ENCODE data around the gene RINT1. TPM values are rescaled to one million over a fixed set of nuclear protein-coding genes. Genes with fewer than 3 reads are reported as not detected.
"Not testable (repeated sequence)": the region's sequence is repeated elsewhere in the genome, so short reads cannot be mapped to it uniquely, and the experiment has no call there.

Gene RINT1
- total and polyA plus RNA-seq, 2 of the 13 experiments (the other 11 are each of a cell fraction or from before 2014, with no cell fraction given) = 14.7 to 19.3 TPM

DNA sequence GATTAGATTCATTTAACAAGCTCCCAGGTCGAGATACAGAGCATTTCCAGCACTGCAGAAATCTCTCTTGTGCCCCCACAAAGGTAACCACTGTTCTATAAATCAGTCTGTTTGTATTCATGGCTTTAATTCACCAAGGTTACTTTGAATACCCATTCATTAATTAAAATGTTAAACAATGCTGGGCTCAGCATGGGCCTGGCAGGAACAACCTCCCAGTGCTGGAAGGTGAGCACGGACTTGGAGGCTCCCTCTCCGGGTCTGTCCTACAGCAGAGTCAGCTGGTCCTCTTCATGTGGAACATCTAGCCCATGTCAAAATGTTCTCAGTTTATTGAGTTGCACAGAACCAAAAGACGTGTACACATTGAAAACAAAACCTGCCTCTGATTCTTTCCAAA, 64.9 kb downstream of the RINT1 start (continued):
- TF ChIP-seq, protein P1, sequence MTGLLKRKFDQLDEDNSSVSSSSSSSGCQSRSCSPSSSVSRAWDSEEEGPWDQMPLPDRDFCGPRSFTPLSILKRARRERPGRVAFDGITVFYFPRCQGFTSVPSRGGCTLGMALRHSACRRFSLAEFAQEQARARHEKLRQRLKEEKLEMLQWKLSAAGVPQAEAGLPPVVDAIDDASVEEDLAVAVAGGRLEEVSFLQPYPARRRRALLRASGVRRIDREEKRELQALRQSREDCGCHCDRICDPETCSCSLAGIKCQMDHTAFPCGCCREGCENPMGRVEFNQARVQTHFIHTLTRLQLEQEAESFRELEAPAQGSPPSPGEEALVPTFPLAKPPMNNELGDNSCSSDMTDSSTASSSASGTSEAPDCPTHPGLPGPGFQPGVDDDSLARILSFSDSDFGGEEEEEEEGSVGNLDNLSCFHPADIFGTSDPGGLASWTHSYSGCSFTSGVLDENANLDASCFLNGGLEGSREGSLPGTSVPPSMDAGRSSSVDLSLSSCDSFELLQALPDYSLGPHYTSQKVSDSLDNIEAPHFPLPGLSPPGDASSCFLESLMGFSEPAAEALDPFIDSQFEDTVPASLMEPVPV (CRISPR knock-in tag; IDR thresholded peaks at IDR 0.05) = no peak

DNA sequence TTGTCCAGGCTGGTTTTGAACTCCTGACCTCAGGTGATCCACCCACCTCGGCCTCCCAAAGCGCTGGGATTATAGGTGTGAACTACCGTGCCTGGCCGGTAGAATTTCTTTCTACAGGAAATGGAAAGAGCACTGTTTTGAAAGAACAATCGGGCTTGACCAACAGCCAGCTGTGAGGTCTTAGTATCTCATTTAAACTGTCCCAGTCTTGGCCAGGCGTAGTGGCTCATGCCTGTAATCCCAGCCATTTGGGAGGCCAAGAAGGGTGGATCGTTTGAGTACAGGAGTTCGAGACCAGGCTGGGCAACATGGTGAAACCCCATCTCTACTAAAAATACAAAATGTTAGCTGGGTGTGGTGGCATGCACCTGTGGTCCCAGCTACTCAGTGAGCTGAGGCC, 67.1 kb downstream of the RINT1 start:
- H3K9me3 ChIP-seq (ENCODE audit: low read length); ATAC-seq; CTCF ChIA-PET (ENCODE audit: low intra/inter-chr PET ratio, low total read pairs); H3K79me2 ChIP-seq (ENCODE audit: insufficient read depth, low read length); H3K36me3 ChIP-seq (replicated peaks in 1 of 2; ENCODE audit: control insufficient read depth in 1 of 2, insufficient read depth in 2 of 2, low read length in 2 of 2); H2AFZ ChIP-seq (ENCODE audit: low read length); intact Hi-C loops (cut with micrococcal nuclease; ENCODE audit: unreplicated experiment); H3K9ac ChIP-seq (ENCODE audit: insufficient read depth, low read depth, low read length); H3K4me3 ChIP-seq (replicated peaks in 1 of 3; ENCODE audit: insufficient read depth in 1 of 3, low read depth in 2 of 3, low read length in 3 of 3); FAIRE-seq; H3K27ac ChIP-seq (ENCODE audit: extremely low read length, insufficient read depth, low read length); DNase-seq (ENCODE audit: low spot score); H3K4me2 ChIP-seq (ENCODE audit: low read depth, low read length); H4K20me1 ChIP-seq (ENCODE audit: insufficient read depth, low read length); in situ Hi-C loops (cut with HindIII; ENCODE audit: extremely low pct_ligation_motif_present, low pct_unique_long_range_greater_than_20kb); H3K4me1 ChIP-seq (ENCODE audit: insufficient read depth, low read length); BruUV-seq (replicated peaks); H3K27me3 ChIP-seq (ENCODE audit: control insufficient read depth in 1 of 2, insufficient read depth in 2 of 2, low read length in 2 of 2); POLR2A ChIA-PET: not testable (repeated sequence)
- 39% methylated on average over 8 of the region's 8 CpGs for WGBS (ENCODE audit: low lambda C conversion rate)

DNA sequence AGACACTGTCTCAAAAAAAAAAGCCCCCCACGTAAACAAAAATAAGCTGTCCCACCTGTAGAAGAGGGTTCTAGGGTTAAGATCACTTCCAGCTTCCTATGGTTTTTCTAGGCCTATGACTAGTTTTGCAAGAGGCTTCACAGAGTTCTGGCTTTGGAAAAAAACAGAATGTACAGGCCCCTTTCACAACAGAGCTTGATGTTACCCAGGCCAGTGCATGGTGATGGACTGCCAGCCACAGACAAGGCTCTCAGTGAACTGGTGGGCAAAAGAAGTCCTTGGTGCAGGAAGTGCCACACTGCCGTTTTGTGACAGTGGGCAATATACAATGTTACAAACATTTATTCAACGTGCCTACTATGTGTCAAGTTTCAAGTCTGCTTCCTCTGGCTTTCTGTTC, 67.5 kb downstream of the RINT1 start:
- no peak overlapping the region for H3K4me3 ChIP-seq (replicated peaks in 1 of 3; ENCODE audit: insufficient read depth in 1 of 3, low read depth in 2 of 3, low read length in 3 of 3)
- CTCF ChIA-PET (ENCODE audit: low intra/inter-chr PET ratio, low total read pairs) = no interaction called here
- intact Hi-C loops (cut with micrococcal nuclease; ENCODE audit: unreplicated experiment) = no loop called here
- POLR2A ChIA-PET = no interaction called here
- in situ Hi-C loops (cut with HindIII; ENCODE audit: extremely low pct_ligation_motif_present, low pct_unique_long_range_greater_than_20kb) = no loop called here
- no peaks in the 10 kb centered on the region for H3K79me2 ChIP-seq (ENCODE audit: insufficient read depth, low read length)
- FAIRE-seq (no peak), DNase-seq (ENCODE audit: low spot score) (no peak), ATAC-seq (peak; percentile 27; the same call in 1 of the 3 replicates)
- 13% methylated on average over 3 of the region's 3 CpGs for WGBS (ENCODE audit: low lambda C conversion rate)
- H3K9me3 ChIP-seq (ENCODE audit: low read length) = no peaks in the 10 kb centered on the region
- H3K4me1 ChIP-seq (ENCODE audit: insufficient read depth, low read length) = no peaks in the 10 kb centered on the region
- H3K27ac ChIP-seq (ENCODE audit: extremely low read length, insufficient read depth, low read length) = no peak overlapping the region
- no peak overlapping the region for H3K9ac ChIP-seq (ENCODE audit: insufficient read depth, low read depth, low read length)
- no peaks in the 10 kb centered on the region for H4K20me1 ChIP-seq (ENCODE audit: insufficient read depth, low read length)
- H3K4me2 ChIP-seq (ENCODE audit: low read depth, low read length) = no peak overlapping the region
- H2AFZ ChIP-seq (ENCODE audit: low read length) = no peak overlapping the region
- no peaks in the 10 kb centered on the region for H3K36me3 ChIP-seq (replicated peaks in 1 of 2; ENCODE audit: control insufficient read depth in 1 of 2, insufficient read depth in 2 of 2, low read length in 2 of 2)
- no TSS peak for BruUV-seq (replicated peaks)
- TF ChIP-seq TCF7 (IDR thresholded peaks at IDR 0.05; ENCODE audit: low read depth) = no peak
- TF ChIP-seq ZNF484 (CRISPR knock-in tag; IDR thresholded peaks at IDR 0.05; ENCODE audit: borderline replicate concordance, low read depth) = no peak
- TF ChIP-seq, protein P2, sequence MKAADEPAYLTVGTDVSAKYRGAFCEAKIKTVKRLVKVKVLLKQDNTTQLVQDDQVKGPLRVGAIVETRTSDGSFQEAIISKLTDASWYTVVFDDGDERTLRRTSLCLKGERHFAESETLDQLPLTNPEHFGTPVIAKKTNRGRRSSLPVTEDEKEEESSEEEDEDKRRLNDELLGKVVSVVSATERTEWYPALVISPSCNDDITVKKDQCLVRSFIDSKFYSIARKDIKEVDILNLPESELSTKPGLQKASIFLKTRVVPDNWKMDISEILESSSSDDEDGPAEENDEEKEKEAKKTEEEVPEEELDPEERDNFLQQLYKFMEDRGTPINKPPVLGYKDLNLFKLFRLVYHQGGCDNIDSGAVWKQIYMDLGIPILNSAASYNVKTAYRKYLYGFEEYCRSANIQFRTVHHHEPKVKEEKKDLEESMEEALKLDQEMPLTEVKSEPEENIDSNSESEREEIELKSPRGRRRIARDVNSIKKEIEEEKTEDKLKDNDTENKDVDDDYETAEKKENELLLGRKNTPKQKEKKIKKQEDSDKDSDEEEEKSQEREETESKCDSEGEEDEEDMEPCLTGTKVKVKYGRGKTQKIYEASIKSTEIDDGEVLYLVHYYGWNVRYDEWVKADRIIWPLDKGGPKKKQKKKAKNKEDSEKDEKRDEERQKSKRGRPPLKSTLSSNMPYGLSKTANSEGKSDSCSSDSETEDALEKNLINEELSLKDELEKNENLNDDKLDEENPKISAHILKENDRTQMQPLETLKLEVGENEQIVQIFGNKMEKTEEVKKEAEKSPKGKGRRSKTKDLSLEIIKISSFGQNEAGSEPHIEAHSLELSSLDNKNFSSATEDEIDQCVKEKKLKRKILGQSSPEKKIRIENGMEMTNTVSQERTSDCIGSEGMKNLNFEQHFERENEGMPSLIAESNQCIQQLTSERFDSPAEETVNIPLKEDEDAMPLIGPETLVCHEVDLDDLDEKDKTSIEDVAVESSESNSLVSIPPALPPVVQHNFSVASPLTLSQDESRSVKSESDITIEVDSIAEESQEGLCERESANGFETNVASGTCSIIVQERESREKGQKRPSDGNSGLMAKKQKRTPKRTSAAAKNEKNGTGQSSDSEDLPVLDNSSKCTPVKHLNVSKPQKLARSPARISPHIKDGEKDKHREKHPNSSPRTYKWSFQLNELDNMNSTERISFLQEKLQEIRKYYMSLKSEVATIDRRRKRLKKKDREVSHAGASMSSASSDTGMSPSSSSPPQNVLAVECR (CRISPR knock-in tag; IDR thresholded peaks at IDR 0.05; ENCODE audit: borderline replicate concordance) = no peak
- TF ChIP-seq, protein P3, sequence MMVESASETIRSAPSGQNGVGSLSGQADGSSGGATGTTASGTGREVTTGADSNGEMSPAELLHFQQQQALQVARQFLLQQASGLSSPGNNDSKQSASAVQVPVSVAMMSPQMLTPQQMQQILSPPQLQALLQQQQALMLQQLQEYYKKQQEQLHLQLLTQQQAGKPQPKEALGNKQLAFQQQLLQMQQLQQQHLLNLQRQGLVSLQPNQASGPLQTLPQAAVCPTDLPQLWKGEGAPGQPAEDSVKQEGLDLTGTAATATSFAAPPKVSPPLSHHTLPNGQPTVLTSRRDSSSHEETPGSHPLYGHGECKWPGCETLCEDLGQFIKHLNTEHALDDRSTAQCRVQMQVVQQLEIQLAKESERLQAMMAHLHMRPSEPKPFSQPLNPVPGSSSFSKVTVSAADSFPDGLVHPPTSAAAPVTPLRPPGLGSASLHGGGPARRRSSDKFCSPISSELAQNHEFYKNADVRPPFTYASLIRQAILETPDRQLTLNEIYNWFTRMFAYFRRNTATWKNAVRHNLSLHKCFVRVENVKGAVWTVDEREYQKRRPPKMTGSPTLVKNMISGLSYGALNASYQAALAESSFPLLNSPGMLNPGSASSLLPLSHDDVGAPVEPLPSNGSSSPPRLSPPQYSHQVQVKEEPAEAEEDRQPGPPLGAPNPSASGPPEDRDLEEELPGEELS (CRISPR knock-in tag; IDR thresholded peaks at IDR 0.05) = no peak
- peaks cover 0 to 3% of the 10 kb centered on the region in 2 experiments; a peak in 3 of 5 replicates for H3K27me3 ChIP-seq (ENCODE audit: control insufficient read depth in 1 of 2, insufficient read depth in 2 of 2, low read length in 2 of 2)
